Fibroblast of skin of back (primary cell): ENCODE results near the gene DDX5. TPM values are rescaled to one million over a fixed set of nuclear protein-coding genes. Genes with fewer than 3 reads are reported as not detected.

ENCODE experiments used
- DNase-seq: peaks from one replicate; pipeline ENCODE4 v3.0.0-alpha.2; 2013
- polyA plus RNA-seq, 2 experiments: library from polyadenylated mRNA; unstranded; fragments of 120-200 nt; gene quantifications; one replicate each; pipeline ENCODE4 v1.2.1, GENCODE V29; 2013; ENCODE audit not compliant: insufficient read length in 2 of 2

DDX5 gene
- 457 TPM for polyA plus RNA-seq (2013, experiment 1 of 2; ENCODE audit: insufficient read length)
- 447 TPM for polyA plus RNA-seq (2013, experiment 2 of 2; ENCODE audit: insufficient read length)

DNA sequence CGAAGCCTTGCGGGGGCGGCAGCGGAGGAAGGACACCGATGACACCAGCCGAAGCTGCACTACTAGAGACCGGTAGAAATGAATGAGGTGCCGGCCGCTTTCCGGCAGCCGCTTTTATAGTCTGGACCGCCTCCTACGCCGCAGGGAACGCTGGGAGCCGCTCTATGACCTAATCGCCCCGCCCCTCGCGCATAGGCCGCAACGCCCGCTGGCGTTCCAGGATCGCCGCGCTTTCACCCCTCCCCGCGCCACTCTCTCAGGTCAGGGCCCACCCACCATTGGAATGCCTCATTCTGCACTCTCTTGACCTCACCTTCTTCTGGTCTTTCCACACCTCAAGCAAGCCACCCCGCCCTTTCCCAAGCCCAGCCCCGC lies at the start of gene DDX5:
TSS of gene DDX5 (minus strand) at position 89 of the 375 bp plus-strand sequence. CDS start 170 bp downstream, outside the sequence.
- DNase-seq, result peak; percentile 95

DNA sequence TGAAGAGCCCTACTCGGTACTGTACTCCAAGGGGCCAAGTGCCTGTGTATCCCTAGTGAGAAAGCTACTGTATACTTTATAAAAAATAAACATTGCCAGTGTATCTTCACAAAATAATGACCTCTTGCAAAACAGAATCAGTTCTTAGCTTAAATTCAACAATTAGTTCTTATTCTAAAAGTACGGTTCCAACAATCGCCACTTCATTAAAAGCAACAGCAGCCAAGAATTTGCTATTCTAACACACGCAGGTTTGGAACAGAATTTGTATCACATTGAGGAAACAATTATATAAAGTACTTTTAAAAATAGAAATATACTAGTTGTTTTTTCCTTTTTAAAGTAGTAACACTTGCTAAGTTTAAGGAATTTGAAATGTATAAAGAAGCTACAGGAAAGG lies 49.2 kb upstream of the DDX5 start:
- DNase-seq, result no peak

DNA sequence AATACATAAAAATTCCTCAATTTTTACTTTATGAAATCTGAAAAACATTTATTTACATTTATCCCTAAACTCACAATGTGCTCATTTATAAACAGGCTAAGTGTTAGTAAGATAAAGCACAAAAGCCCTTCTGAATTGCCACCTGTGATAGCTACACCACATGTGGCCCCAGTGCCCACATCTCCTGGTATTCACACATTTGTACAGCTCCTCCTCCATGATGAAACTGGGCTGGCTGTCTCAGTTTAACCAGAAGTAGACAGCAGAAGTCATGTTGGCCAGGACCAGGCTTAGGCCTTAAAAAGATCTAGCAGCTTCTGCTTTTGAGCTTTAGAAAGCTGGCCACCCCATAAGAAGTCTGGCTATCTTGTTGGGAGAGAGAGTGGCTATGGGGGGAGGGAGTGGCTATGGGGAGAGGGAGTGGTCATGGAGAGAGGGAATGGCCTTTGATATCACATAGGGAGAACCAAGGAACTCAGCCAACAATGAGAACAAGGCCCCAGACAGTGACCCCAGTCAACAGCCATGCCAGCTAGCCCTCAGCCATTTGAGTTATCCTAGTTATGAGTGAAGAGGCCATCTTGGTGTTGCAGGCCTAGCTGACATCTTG lies 48.0 kb upstream of the DDX5 start:
- DNase-seq, result no peak

DNA sequence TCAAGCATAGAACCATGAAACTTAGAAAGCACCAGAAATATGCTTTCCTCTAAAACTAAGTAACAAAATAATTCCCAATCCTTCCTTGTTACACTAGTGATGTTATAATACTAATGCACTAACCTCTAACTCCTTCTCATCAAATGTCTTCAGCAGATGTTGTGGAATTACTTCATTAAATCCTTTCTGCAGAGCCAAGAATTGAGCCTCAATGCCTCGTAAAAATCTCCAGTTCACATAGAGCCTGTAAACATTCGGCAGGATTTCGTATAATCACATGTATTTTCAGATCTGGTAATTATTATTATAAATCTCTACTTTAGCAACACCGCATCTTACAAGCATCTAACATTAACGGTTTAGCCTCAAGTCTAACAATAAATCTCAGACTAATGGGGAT lies 45.4 kb upstream of the DDX5 start:
- no peak for DNase-seq

DNA sequence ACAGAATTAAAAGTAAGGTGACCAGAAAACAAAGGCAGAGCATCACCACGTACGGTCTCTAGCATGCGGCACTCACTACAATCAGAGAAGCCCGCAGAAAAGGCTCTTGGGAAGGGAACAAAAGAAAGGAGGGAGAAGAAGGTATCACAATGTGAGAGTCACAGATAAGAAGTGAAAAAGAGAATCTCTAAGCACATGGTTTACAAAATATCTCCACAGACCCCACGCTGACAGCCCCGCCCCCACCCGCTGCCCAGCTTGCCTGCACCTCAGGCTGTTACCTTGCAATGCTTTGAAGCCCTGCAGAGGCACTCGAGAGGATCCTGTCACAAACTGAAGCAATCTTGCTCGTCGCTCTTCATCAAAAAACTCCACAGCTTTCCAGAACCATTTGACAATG lies 41.2 kb upstream of the DDX5 start:
- DNase-seq, result no peak

DNA sequence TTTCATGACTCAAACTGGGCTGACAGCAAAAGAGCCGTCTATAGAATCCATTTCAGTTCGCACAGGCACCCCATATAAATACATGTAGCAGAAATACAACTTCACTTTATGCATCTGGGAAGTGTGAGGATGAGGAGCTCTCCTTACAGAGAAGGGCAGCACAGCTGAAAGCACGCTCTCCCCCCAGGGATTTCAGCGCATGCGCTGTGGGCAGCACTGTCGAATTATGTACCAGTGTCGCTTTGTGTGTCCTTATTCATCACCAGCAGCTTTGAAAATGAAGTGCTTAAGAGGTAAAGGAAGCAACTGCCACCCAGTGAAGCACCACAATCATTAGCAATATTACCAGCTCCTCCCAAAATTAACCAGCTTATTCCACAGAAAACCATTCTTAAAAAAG lies 40.6 kb upstream of the DDX5 start:
- no peak for DNase-seq

DNA sequence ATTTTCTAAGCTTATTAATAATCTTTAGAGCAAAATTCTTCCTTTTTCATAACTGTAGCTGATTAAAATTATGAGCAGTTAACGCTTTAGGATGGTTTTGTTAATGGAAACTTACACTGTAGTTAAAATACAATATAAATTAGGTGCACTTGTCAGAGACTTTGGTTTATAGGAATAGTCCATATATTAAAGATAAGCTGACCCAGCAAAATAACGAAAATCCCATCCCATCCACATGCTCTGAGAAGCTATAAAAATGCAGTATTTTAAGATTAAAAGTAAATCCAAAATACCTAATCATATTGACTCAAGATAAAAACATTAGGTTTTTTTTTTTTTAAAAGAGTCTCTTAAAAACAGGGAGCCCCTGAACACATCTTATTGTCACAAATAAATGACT lies 38.7 kb upstream of the DDX5 start:
- no peak for DNase-seq

DNA sequence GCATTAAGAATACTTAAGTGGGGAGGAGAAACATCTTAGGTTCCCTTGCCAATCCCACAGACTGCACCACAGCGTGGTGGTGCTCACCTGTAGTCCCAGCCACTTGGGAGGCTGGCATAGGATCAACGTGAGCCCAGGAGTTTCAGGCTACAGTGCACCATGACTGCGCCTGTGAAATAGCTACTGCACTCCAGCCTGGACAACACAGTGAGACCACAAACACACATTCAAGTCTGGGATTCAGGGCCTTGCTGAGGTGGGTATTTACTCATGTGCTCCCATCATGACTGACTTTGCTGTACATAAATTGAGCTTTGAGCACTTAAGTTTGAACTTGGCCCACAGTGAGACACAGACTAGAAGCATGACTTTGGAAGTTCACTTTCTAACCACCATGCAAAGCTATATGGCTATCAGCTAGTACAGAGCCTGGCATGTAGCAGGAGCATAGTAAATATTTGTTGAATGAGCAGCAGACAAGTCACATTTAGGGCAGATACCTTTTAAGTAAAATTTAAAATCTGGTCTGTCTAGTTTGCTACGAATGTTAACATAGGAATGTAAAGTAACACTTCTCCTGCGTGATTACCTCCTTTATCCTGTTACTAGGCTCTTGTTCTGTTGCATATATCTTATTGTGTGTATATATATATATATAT lies 34.2 kb upstream of the DDX5 start:
- DNase-seq, result no peak

DNA sequence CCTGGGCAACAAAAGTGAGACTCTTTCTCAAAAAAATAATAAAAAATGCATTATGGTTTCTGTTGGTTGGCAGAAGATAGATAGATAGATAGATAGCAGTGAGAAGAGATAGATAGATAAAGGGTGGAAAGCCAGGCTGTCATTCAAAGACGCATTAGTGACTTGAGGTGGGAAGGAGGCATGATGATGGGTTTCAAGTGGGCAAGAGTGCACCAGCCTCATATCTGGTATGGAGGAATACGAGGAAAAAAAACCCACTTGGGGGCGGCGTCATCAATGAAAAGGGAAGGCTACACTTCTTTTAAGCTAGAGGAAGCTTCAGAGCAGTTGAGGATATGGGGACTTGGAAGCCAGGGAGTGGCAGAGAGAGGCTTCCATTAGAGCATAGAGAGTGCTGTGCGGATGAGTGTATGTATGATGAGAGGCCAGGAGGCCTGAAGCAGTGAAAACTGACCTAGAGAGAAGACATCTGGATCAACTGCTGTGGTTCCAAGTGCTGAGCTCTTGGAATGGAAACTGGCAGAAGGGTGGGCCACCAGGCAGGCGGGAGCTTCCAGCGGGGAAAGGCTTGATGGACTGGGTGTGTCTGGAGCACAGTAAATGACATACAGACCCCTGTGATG lies 32.5 kb upstream of the DDX5 start:
- DNase-seq, result no peak

DNA sequence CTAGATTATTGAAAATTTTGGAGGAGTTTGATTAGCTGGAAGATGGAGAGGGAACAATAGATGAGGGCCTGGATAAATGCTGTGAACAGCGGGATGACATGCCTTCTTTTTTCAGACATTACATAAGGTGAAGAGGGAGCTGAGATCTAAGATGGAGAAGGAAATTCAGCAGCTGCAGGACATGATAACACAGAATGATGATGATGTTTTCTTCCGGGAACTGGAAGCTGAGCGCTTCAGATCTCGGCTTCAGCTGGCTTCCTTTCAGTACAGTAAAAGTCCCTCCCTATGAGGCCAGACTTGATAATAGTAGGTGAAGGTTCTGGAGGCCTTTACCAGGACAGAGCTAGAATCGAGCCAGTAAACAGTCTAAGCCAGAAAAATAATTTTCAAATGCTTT lies 31.4 kb upstream of the DDX5 start:
- DNase-seq, result no peak

DNA sequence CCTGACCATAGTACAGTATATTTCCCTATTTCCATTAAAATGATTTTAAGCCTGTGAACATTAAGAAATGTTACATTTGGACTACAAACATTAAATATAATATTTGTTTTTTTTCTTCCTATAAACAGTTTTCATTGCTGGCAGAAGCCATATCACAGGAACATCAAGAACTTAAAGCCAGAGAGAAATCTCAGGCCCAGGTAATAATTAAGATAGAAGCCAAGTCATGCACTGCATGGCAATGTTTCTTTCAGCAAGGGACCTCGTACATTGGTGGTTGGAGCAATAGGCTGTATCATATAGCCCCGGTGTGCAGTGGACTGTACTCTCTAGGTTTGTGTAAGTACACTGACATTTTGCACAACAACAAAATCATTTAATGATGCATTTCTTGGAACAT lies 30.8 kb upstream of the DDX5 start:
- DNase-seq, result no peak

DNA sequence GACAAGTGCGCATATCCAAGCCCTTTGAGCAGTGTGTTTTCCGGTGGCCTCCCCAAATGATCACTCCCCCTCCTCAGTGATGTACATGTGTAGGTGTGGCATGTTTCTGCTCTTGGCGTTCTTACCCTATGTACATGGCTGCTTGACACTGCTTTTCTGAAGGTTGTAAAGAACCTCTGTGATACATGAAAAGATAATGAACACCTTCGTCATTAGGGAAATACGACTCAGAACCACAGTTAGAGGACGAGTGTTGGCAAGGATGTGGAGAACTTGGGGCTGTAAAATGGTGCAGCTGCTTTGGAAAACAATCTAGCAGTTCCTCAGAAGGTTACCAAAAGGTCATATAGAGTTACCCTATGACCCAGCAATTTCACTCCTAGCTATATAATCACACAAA lies 29.3 kb upstream of the DDX5 start:
- DNase-seq, result no peak

DNA sequence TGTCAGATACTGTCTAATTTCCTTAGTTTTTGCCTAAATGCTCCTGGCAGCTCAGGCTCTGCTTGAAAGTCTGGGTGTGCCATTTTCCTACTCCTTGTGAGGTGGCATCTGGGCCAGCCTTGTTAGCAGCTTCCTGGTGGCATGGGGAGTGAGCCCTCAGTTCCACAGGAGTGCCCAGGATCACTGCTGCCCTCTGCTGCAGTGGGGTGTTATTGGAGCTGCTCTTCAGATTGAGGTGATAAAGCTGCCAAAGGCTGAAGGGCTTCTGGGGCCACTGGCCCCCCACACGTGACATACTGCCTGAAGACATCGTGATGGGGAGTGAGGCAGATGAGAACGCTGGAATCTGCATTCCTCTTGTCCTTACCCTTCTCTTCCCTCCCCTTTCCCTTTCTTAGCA lies 28.1 kb upstream of the DDX5 start:
- DNase-seq, result peak; percentile 18

DNA sequence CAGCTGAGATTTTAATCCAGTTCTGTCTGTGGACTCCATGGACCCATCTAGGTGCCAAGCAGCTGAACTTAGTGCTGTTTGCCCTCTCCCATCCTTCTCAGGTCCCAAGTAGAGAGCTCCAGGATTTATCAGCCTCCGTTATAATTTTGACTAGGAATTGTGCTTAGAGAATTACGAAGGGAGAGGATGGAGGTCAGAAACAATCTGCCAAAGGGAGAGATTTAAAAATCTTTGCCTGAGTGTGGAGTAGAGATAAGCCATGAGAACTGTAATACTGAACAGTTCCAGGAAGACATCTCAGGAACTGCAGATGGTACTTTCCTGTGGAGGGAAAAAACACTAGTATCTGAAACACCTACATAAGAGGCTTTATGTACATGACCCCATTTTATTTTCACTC lies 27.7 kb upstream of the DDX5 start:
- no peak for DNase-seq

DNA sequence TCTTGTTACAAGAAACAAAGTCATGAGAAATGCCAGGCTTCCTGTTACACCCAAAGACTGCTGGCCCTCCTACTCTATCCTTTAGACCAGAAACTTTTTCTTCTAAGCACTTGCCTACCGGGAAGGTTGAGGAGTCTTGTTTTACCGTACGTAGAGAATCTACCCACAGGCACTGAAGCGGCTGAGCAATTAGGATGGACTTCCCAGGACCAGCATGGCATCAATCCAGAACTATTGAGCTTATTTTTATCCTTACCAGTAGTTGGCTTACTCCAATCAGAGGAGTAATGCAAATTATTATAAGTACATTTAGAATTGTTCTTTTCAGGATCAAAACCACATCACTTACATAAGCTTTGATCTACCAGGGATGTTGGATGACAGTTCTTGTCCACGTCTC lies 26.3 kb upstream of the DDX5 start:
- no peak for DNase-seq

DNA sequence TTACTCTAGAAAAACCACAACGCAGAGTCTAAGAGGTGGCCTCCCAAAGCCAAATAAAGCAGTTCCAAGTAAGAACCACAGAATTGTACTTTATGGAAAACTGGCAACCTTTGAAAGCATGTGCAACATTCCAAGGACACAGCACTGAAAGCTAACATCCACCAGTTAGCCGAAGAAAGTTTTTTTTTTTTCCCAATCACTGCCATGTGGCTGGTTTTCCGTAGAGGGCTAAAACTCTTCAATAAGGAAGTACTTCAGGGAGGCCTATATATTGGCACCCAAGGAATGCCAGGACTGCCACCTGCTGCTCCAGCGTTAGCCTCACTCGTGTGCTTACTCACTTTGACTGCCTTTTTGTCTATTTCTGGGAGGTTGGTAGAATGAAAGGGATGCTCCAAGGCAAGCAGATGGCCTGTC lies 25.9 kb upstream of the DDX5 start:
- DNase-seq, result no peak

DNA sequence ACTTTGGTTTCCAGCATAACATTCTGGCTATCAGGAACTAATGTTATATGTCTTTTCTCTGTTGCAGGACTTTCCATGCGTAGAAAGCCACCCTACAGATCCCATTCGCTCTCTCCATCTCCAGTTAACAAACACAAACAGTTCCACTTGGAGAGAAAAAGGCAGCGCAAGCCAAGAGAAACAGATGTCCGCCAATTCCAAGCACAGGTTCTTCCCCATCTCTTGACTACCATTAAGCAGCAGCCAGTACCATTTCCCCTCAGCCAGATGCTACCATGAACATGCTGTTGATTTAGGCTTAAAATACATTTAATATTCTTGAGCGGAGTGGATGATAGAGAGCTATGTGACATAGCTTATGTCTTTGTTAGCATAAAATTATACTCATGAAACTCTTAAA lies 23.1 kb upstream of the DDX5 start:
- no peak for DNase-seq

DNA sequence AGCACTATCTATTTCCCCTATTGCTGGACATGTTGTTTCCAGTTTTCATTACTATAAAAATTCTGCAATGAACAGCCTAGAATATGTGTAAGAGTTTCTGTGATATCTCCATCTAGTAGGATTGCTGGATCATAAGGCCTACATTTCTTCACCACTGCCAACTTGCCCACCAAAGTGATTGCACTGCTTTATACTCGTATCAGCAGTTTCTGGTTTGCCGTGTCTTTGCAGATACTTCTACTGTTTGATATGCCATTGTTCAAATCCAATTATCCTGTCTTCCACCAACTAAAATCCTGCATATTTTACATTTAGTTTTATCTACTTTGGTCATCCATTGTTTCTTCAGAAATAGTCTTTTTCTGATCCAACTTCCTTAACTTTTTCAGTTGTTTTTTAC lies 21.8 kb upstream of the DDX5 start:
- no peak for DNase-seq

DNA sequence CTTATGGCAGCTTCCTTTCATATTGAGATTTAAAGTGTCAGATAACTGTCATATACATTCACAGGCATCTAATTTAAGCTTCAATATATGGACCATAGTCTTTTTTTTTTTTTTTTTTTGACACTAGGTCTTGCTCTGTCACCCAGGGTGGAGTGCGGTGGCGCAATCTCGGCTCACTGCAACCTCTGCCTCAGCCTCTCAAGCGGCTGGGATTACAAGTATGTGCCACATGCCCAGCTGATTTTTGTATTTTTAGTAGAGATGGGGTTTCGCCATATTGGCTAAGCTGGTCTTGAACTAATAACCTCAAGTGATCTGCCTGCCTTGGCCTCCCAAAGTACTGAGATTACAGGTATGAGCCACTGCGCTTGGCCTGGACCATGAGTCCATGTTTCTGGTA lies 14.3 kb upstream of the DDX5 start:
- no peak for DNase-seq

DNA sequence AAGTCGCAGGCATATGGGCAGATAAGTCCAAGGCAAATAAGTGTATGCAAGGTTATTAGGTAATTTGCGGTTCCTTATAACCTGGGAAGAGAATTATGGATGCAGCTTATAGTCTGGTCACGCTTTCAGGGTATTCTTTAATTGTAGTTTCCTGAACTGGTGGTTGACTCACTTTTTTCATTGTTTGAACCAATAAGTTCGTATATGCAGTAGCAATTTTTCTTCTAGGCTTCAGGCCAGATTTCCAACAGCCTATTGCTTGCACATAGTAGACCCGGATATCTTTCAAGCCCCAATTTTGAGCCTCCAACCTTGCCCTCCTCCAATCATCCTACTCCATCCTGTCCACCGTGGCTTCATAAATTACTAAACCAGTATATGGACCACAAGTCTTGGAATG lies 13.5 kb upstream of the DDX5 start:
- DNase-seq, result no peak

DNA sequence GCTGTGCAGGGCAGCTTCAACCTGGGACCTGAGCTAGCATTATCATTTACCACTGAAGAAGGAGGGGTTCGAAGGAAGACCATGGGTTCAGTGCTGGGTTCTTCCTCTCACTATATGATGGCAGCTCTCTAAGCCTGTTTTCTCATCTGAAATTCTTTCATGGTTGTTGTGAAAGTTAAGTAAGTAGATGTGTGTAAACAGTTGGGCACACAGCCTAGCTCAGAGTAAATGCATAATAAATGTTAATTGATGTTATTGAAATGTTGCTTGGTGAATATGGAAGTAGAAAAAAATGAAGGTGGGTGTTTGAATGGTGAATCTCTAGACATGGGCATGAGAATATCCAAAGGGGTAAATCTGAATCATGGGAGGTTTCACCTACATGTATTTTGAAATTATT lies 9.7 kb upstream of the DDX5 start:
- DNase-seq, result no peak

DNA sequence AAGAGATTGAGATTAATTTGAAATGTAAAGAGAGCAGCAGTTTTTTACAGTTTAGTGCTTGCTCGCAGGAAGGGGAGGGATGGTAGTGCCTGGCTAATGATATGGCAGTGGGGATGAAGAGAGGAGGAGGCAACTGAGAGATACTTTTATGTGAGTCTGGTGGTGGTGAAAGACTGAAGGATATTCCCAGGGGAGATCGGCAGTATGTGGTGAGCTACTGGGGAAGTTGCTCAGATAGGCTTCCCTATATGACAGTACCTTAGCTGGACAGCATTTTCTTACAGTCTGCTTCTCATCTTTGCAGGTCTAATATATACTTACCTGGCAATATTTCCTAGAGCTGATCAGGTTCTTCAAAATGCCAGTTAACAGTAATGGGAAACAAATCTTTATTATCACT lies 9.3 kb upstream of the DDX5 start:
- no peak for DNase-seq

DNA sequence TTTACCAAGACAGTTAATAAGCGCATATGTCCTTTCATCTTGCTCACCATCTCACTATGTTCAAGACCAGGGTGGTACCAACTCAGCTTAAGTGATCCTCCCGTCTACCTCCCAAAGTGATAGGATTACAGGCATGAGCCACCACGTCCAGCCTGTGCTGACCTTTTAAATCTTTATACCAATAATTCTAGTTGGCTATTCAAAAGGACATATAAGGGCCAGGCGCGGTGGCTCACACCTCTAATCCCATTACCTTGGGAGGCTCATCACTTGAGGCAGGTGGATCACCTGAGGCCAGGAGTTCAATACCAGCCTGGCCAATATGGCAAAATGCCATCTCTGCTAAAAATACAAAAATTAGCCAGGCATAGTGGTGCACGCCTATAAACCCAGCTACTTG lies 3.1 kb upstream of the DDX5 start:
- DNase-seq, result no peak

DNA sequence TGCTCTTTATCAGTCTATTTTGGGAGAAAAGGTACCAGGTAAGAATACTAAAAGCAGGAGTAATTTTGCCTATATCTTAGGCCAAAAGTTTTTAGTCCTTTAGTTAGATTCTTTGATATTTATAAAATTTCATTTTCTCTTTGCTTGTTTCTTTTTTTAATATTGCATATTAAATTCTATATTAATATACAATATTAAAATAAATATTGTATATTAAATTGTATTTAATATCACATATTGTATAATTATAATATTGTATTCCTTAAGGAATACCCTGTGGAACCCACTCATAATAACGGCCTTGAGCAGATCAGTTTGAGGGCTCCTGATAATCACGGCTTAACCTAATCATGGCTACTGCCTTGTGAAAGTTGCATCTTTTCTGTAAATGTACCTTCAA lies 2.6 kb upstream of the DDX5 start:
- DNase-seq, result no peak

DNA sequence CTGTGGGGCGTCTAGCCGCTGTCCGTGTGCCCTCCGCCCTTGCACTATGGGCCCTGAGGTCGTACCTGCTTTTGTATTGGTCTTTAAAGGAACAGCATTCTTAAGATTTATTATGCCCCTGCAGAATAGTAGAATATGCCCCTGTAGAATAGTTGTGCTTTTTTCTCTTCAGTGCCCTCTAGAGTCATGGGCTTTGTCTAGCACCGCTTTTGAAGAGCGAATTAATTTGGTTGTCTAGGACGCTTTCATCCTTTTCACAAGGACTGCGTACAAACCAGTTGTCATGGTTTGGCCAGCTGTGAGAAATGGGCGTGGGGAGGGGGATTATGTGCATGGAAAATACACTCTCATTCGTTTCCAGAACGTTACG lies 1.3 kb upstream of the DDX5 start:
- peak; percentile 78 for DNase-seq
